ENCODE results near the gene NAT9.

Gene NAT9

GRCh38 chr17:74780443-74781238 lies 4.5 kb upstream of the NAT9 start:
- Histone ChIP-seq H2BK120ac (ENCODE audit: insufficient read depth, low read length, poor library complexity) (no peak overlapping the region), H3K27me3 (ENCODE audit: insufficient read depth, low read length) (no peaks in the 10 kb centered on the region), H2BK5ac (ENCODE audit: low read depth, low read length, poor library complexity) (no peak overlapping the region), H3K79me1 (ENCODE audit: low read length) (peaks cover 8% of the 10 kb centered on the region), H3K79me2 (ENCODE audit: control insufficient read depth, insufficient read depth, low read length, poor library complexity) (peaks cover 5% of the 10 kb centered on the region), H3K36me3 (ENCODE audit: control insufficient read depth in 1 of 2, insufficient read depth in 2 of 2, low read length in 2 of 2) (peaks cover 6 to 13% of the 10 kb centered on the region in 2 experiments), H2AFZ (ENCODE audit: insufficient read depth, low read length, poor library complexity) (no peak overlapping the region), H4K12ac (ENCODE audit: low read depth, low read length) (no peak overlapping the region), H3K4me2 (ENCODE audit: low read length) (no peak overlapping the region), H2AK5ac (ENCODE audit: low read length) (no peak overlapping the region), H3K4me1 (ENCODE audit: control insufficient read depth in 1 of 2, insufficient read depth in 2 of 2, low read length in 2 of 2) (peaks cover 6% of the 10 kb centered on the region in 2 experiments), H3K14ac (ENCODE audit: low read length) (no peak overlapping the region), H3K4ac (ENCODE audit: low read depth, low read length) (no peak overlapping the region), H3K18ac (ENCODE audit: low read length) (no peak overlapping the region), H3K9ac (ENCODE audit: low read length) (no peak overlapping the region), H3K23ac (ENCODE audit: low read length) (no peak overlapping the region), H3K27ac (ENCODE audit: low read depth, low read length) (no peak overlapping the region), H4K8ac (ENCODE audit: low read depth, low read length) (no peak overlapping the region), H3K4me3 (ENCODE audit: low read depth, low read length) (no peak overlapping the region), H4K91ac (ENCODE audit: low read depth, low read length) (no peak overlapping the region), H3K9me3 (ENCODE audit: insufficient read depth, low read depth, low read length) (no peaks in the 10 kb centered on the region), H2BK12ac (ENCODE audit: low read length) (no peak overlapping the region)
- DNase-seq = no peak
- no CpG with 5 or more reads among the region's 7 CpGs for WGBS (ENCODE audit: extremely low coverage, insufficient coverage, insufficient read length)

DNA sequence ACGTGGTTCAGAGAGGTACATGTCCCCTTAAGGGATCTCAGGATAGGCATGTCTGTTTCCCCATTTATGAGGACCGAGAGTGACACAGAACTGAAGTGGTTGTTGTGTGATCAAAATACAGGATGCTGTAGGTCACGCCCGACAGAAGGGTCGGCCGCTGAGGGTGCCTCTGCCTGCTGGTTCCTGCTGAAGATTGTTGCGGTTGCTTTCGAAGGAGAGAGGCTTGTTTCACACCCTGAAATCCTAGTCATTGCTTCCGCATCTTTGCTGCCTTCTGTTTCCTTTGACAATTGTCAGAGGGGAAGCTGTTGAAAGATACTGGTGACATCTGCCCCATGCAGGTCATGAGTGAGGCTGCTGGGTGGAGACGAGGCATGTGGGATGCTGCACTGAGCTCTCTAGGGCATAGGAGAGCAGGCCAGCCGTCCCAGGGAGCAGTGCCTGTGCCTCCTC lies 3.8 kb upstream of the NAT9 start:
- Histone ChIP-seq H3K27me3 (ENCODE audit: insufficient read depth, low read length) (no peaks in the 10 kb centered on the region), H2AK5ac (ENCODE audit: low read length) (no peak overlapping the region), H2BK5ac (ENCODE audit: low read depth, low read length, poor library complexity) (no peak overlapping the region), H3K36me3 (ENCODE audit: control insufficient read depth in 1 of 2, insufficient read depth in 2 of 2, low read length in 2 of 2) (peaks cover 6 to 9% of the 10 kb centered on the region in 2 experiments), H4K8ac (ENCODE audit: low read depth, low read length) (no peak overlapping the region), H3K14ac (ENCODE audit: low read length) (no peak overlapping the region), H2AFZ (ENCODE audit: insufficient read depth, low read length, poor library complexity) (no peak overlapping the region), H3K23ac (ENCODE audit: low read length) (no peak overlapping the region), H4K91ac (ENCODE audit: low read depth, low read length) (no peak overlapping the region), H3K4me2 (ENCODE audit: low read length) (no peak overlapping the region), H3K9ac (ENCODE audit: low read length) (no peak overlapping the region), H3K9me3 (ENCODE audit: insufficient read depth, low read depth, low read length) (no peaks in the 10 kb centered on the region), H3K4ac (ENCODE audit: low read depth, low read length) (no peak overlapping the region), H3K4me1 (ENCODE audit: control insufficient read depth in 1 of 2, insufficient read depth in 2 of 2, low read length in 2 of 2) (peaks cover 10 to 11% of the 10 kb centered on the region in 2 experiments), H2BK120ac (ENCODE audit: insufficient read depth, low read length, poor library complexity) (no peak overlapping the region), H3K79me1 (ENCODE audit: low read length) (peaks cover 8% of the 10 kb centered on the region), H3K27ac (ENCODE audit: low read depth, low read length) (no peak overlapping the region), H2BK12ac (ENCODE audit: low read length) (no peak overlapping the region), H4K12ac (ENCODE audit: low read depth, low read length) (no peak overlapping the region), H3K79me2 (ENCODE audit: control insufficient read depth, insufficient read depth, low read length, poor library complexity) (peaks cover 7% of the 10 kb centered on the region), H3K4me3 (ENCODE audit: low read depth, low read length) (no peak overlapping the region), H3K18ac (ENCODE audit: low read length) (no peak overlapping the region)
- no CpG with 5 or more reads among the region's 11 CpGs for WGBS (ENCODE audit: extremely low coverage, insufficient coverage, insufficient read length)
- peak in 1 of 2 donors; percentile 38 for DNase-seq

- H2BK120ac ChIP-seq (ENCODE audit: insufficient read depth, low read length, poor library complexity) = no peak overlapping the region
- DNase-seq = no peak
- H3K79me1 ChIP-seq (ENCODE audit: low read length) = peaks cover 8% of the 10 kb centered on the region
- H2AFZ ChIP-seq (ENCODE audit: insufficient read depth, low read length, poor library complexity) = no peak overlapping the region
- no peak overlapping the region for H3K4me2 ChIP-seq (ENCODE audit: low read length)
- no peak overlapping the region for H2AK5ac ChIP-seq (ENCODE audit: low read length)
- no peak overlapping the region for H3K9ac ChIP-seq (ENCODE audit: low read length)
- H3K36me3 ChIP-seq (ENCODE audit: control insufficient read depth in 1 of 2, insufficient read depth in 2 of 2, low read length in 2 of 2) = peaks cover 6 to 9% of the 10 kb centered on the region in 2 experiments
- no peak overlapping the region for H3K4me3 ChIP-seq (ENCODE audit: low read depth, low read length)
- peaks cover 10 to 11% of the 10 kb centered on the region in 2 experiments for H3K4me1 ChIP-seq (ENCODE audit: control insufficient read depth in 1 of 2, insufficient read depth in 2 of 2, low read length in 2 of 2)
- no peak overlapping the region for H4K12ac ChIP-seq (ENCODE audit: low read depth, low read length)
- no peak overlapping the region for H2BK12ac ChIP-seq (ENCODE audit: low read length)
- H3K79me2 ChIP-seq (ENCODE audit: control insufficient read depth, insufficient read depth, low read length, poor library complexity) = peaks cover 7% of the 10 kb centered on the region
- no peak overlapping the region for H3K4ac ChIP-seq (ENCODE audit: low read depth, low read length)
- H3K27me3 ChIP-seq (ENCODE audit: insufficient read depth, low read length) = no peaks in the 10 kb centered on the region
- no peak overlapping the region for H3K18ac ChIP-seq (ENCODE audit: low read length)
- H3K9me3 ChIP-seq (ENCODE audit: insufficient read depth, low read depth, low read length) = no peaks in the 10 kb centered on the region
- no CpG with 5 or more reads among the region's 8 CpGs for WGBS (ENCODE audit: extremely low coverage, insufficient coverage, insufficient read length)
- no peak overlapping the region for H4K91ac ChIP-seq (ENCODE audit: low read depth, low read length)
- no peak overlapping the region for H4K8ac ChIP-seq (ENCODE audit: low read depth, low read length)
- no peak overlapping the region for H2BK5ac ChIP-seq (ENCODE audit: low read depth, low read length, poor library complexity)
- no peak overlapping the region for H3K14ac ChIP-seq (ENCODE audit: low read length)
- H3K23ac ChIP-seq (ENCODE audit: low read length) = no peak overlapping the region
- no peak overlapping the region for H3K27ac ChIP-seq (ENCODE audit: low read depth, low read length)
Observed at GRCh38 chr17:74779501-74779900, 3.4 kb upstream of the NAT9 start.

GRCh38 chr17:74778960-74779359 lies 2.8 kb upstream of the NAT9 start:
- H4K8ac ChIP-seq (ENCODE audit: low read depth, low read length) = no peak overlapping the region
- no peak overlapping the region for H3K9ac ChIP-seq (ENCODE audit: low read length)

More at GRCh38 chr17:74778960-74779359, 2.8 kb upstream of the NAT9 start:
- H3K4me2 ChIP-seq (ENCODE audit: low read length) = no peak overlapping the region
- no peaks in the 10 kb centered on the region for H3K27me3 ChIP-seq (ENCODE audit: insufficient read depth, low read length)
- H3K4me1 ChIP-seq (ENCODE audit: control insufficient read depth in 1 of 2, insufficient read depth in 2 of 2, low read length in 2 of 2) = peaks cover 11 to 12% of the 10 kb centered on the region in 2 experiments
- H2BK120ac ChIP-seq (ENCODE audit: insufficient read depth, low read length, poor library complexity) = no peak overlapping the region
- H3K9me3 ChIP-seq (ENCODE audit: insufficient read depth, low read depth, low read length) = no peaks in the 10 kb centered on the region
- peaks cover 6 to 9% of the 10 kb centered on the region in 2 experiments for H3K36me3 ChIP-seq (ENCODE audit: control insufficient read depth in 1 of 2, insufficient read depth in 2 of 2, low read length in 2 of 2)
- no peak overlapping the region for H2AFZ ChIP-seq (ENCODE audit: insufficient read depth, low read length, poor library complexity)
- no peak overlapping the region for H3K27ac ChIP-seq (ENCODE audit: low read depth, low read length)
- H2BK5ac ChIP-seq (ENCODE audit: low read depth, low read length, poor library complexity) = no peak overlapping the region
- H4K91ac ChIP-seq (ENCODE audit: low read depth, low read length) = no peak overlapping the region
- peak; percentile 51 to 77 for DNase-seq
- no peak overlapping the region for H3K4ac ChIP-seq (ENCODE audit: low read depth, low read length)
- no peak overlapping the region for H2AK5ac ChIP-seq (ENCODE audit: low read length)
- no peak overlapping the region for H4K12ac ChIP-seq (ENCODE audit: low read depth, low read length)
- no peak overlapping the region for H3K23ac ChIP-seq (ENCODE audit: low read length)
- no peak overlapping the region for H2BK12ac ChIP-seq (ENCODE audit: low read length)
- no peak overlapping the region for H3K14ac ChIP-seq (ENCODE audit: low read length)
- no peak overlapping the region for H3K18ac ChIP-seq (ENCODE audit: low read length)
- peaks cover 7% of the 10 kb centered on the region for H3K79me2 ChIP-seq (ENCODE audit: control insufficient read depth, insufficient read depth, low read length, poor library complexity)
- H3K79me1 ChIP-seq (ENCODE audit: low read length) = peaks cover 8% of the 10 kb centered on the region
- H3K4me3 ChIP-seq (ENCODE audit: low read depth, low read length) = no peak overlapping the region
- no CpG with 5 or more reads among the region's 5 CpGs for WGBS (ENCODE audit: extremely low coverage, insufficient coverage, insufficient read length)

Measured in trophoblast cell (in vitro differentiated cells and primary cell).